LoVo (cell line): ENCODE measurements around the gene PNCK.
"Not testable (repeated sequence)": the region's sequence is repeated elsewhere in the genome, so short reads cannot be mapped to it uniquely, and the experiment has no call there.

ENCODE experiments used
- DNase-seq: peaks from one replicate; pipeline ENCODE4 v3.0.0-alpha.2; 2016; ENCODE audit warnings: low spot score

The PNCK gene

GRCh38 chrX:153685751-153686696, 12.4 kb upstream of the PNCK start:
- no peak for DNase-seq

- no peak for DNase-seq
Observed at GRCh38 chrX:153685156-153685536, 11.5 kb upstream of the PNCK start.

GRCh38 chrX:153684467-153685155, 11.0 kb upstream of the PNCK start:
- no peak for DNase-seq

GRCh38 chrX:153683486-153683885, 9.9 kb upstream of the PNCK start:
- not testable (repeated sequence) for DNase-seq

GRCh38 chrX:153681175-153681574, 7.6 kb upstream of the PNCK start:
- DNase-seq, result no peak

GRCh38 chrX:153674219-153674851, 722 bp upstream of the PNCK start:
- DNase-seq, result no peak

- no peak for DNase-seq
Observed at GRCh38 chrX:153672531-153673427, 834 bp downstream of the PNCK start.

GRCh38 chrX:153671589-153672530, 1.8 kb downstream of the PNCK start:
- no peak for DNase-seq

GRCh38 chrX:153670748-153671588, 2.6 kb downstream of the PNCK start:
- no peak for DNase-seq

GRCh38 chrX:153669901-153670731, 3.5 kb downstream of the PNCK start:
- no peak for DNase-seq

GRCh38 chrX:153669174-153669890, 4.3 kb downstream of the PNCK start:
- DNase-seq, result no peak

GRCh38 chrX:153668423-153669173, 5.0 kb downstream of the PNCK start:
- no peak for DNase-seq

- DNase-seq, result peak; percentile 69
Observed at GRCh38 chrX:153667956-153668396, 5.6 kb downstream of the PNCK start.

GRCh38 chrX:153667281-153667955, 6.2 kb downstream of the PNCK start:
- no peak for DNase-seq

- DNase-seq, result no peak
Observed at GRCh38 chrX:153665726-153666306, 7.8 kb downstream of the PNCK start.

- peak; percentile 61 for DNase-seq
Observed at GRCh38 chrX:153662266-153662665, 11.3 kb downstream of the PNCK start.
